ENCODE results near the gene STAMBP.

GRCh38 chr2:73842739-73843019, 13.9 kb downstream of the STAMBP start:
- no peak for TF ChIP-seq EZH2 (IDR thresholded peaks at IDR 0.05; ENCODE audit: insufficient read depth, low read length)
- no peak for TF ChIP-seq CTCF (IDR thresholded peaks at IDR 0.05; ENCODE audit: insufficient read depth, low read depth, low read length)
